WERI-Rb-1 (cell line): ENCODE data around the gene EYS.

Source experiments
- DNase-seq: peaks from one replicate; pipeline ENCODE4 v3.0.0-alpha.2; 2020
- H3K27ac ChIP-seq: fragments of 250-450 bp; sonication (Bioruptor Pico); 2 replicates; pipeline ENCODE4 v1.5.1; 2020; ENCODE audit warnings: mild to moderate bottlenecking, moderate library complexity
- H3K27me3 ChIP-seq: fragments of 250-450 bp; sonication (Bioruptor Pico); 2 replicates; pipeline ENCODE4 v1.5.1; 2021; ENCODE audit warnings: mild to moderate bottlenecking, low read depth, moderate library complexity; ENCODE audit not compliant: insufficient read depth, severe bottlenecking
- H3K36me3 ChIP-seq: fragments of 250-450 bp; sonication (Bioruptor Pico); 2 replicates; pipeline ENCODE4 v1.5.1; 2020; ENCODE audit warnings: mild to moderate bottlenecking, moderate library complexity
- H3K4me3 ChIP-seq: 2 replicates; pipeline ENCODE4 v1.5.1; 2011; ENCODE audit warnings: low read depth, mild to moderate bottlenecking, control low read depth, low read length
- H3K9me3 ChIP-seq: fragments of 250-450 bp; sonication (Bioruptor Pico); 2 replicates; pipeline ENCODE4 v1.5.1; 2021; ENCODE audit warnings: mild to moderate bottlenecking, moderate library complexity; ENCODE audit not compliant: severe bottlenecking
- CTCF ChIP-seq: IDR thresholded peaks from 2 replicates; pipeline ENCODE4 v1.5.1; 2011; ENCODE audit warnings: low read depth, mild to moderate bottlenecking, control low read depth, inconsistent platforms, low read length

The EYS gene

GRCh38 chr6:64874776-64875175, 832.2 kb downstream of the EYS start:
- H3K27ac ChIP-seq: no peak overlapping the region
- H3K36me3 ChIP-seq: no peaks in the 10 kb centered on the region
- no peaks in the 10 kb centered on the region for H3K27me3 ChIP-seq
- no peak for TF ChIP-seq CTCF
- DNase-seq: no peak
- no peak overlapping the region for H3K4me3 ChIP-seq
- H3K9me3 ChIP-seq: no peaks in the 10 kb centered on the region

GRCh38 chr6:64872633-64873032, 834.4 kb downstream of the EYS start:
- H3K27ac ChIP-seq: no peak overlapping the region
- no peaks in the 10 kb centered on the region for H3K36me3 ChIP-seq
- no peaks in the 10 kb centered on the region for H3K9me3 ChIP-seq
- DNase-seq: no peak
- TF ChIP-seq CTCF: no peak
- no peak overlapping the region for H3K4me3 ChIP-seq
- no peaks in the 10 kb centered on the region for H3K27me3 ChIP-seq

GRCh38 chr6:64861039-64861651, 845.9 kb downstream of the EYS start:
- no peaks in the 10 kb centered on the region for H3K9me3 ChIP-seq
- TF ChIP-seq CTCF: no peak
- no peak for DNase-seq
- H3K4me3 ChIP-seq: no peak overlapping the region
- H3K36me3 ChIP-seq: no peaks in the 10 kb centered on the region
- no peaks in the 10 kb centered on the region for H3K27me3 ChIP-seq
- H3K27ac ChIP-seq: no peak overlapping the region

- Histone ChIP-seq H3K4me3 (no peak overlapping the region), H3K9me3 (no peaks in the 10 kb centered on the region), H3K36me3 (no peaks in the 10 kb centered on the region), H3K27ac (no peak overlapping the region), H3K27me3 (no peaks in the 10 kb centered on the region)
- TF ChIP-seq CTCF: no peak
- no peak for DNase-seq
These were observed 846.8 kb downstream of the EYS start for GRCh38 chr6:64860203-64860602.

- no peak overlapping the region for H3K27ac ChIP-seq
- H3K36me3 ChIP-seq: no peaks in the 10 kb centered on the region
- no peaks in the 10 kb centered on the region for H3K9me3 ChIP-seq
- H3K27me3 ChIP-seq: no peaks in the 10 kb centered on the region
- DNase-seq: no peak
- no peak overlapping the region for H3K4me3 ChIP-seq
- no peak for TF ChIP-seq CTCF
These were observed 856.9 kb downstream of the EYS start for GRCh38 chr6:64850121-64850520.

- Histone ChIP-seq H3K27me3 (no peaks in the 10 kb centered on the region), H3K27ac (no peak overlapping the region), H3K36me3 (no peaks in the 10 kb centered on the region), H3K9me3 (no peaks in the 10 kb centered on the region), H3K4me3 (no peak overlapping the region)
- DNase-seq: no peak
- TF ChIP-seq CTCF: no peak
These were observed 858.6 kb downstream of the EYS start for GRCh38 chr6:64848467-64848866.
